Measurements from ENCODE around the gene OOSP4A. TPM values are rescaled to one million over a fixed set of nuclear protein-coding genes. Genes with fewer than 3 reads are reported as not detected.

Gene OOSP4A
- total and polyA plus RNA-seq, 2 of the 4 experiments (the other 2 are of a cell fraction), result not detected

DNA sequence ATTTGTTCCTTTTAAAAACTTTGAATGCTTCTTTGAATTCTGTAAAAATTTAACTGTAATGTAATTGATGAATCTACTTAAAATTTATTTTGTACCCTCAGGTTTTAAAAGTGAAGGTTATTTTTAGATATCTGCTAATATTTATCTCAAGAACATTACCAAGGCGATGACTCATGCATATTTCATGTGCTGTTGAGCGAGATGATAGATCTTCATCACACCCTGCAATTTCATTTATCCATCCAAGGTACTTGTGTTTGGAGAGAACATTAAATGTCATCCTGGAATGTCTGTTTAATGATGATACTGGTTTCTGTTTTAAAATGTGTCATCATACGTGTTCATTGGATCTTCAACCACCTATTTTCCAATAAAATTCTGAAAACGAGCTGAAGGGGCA lies 6.7 kb upstream of the OOSP4A start:
- Histone ChIP-seq H4K91ac (ENCODE audit: insufficient read depth, low read depth, low read length) (no peak overlapping the region), H3K27me3 (ENCODE audit: control insufficient read depth, insufficient read depth, low read length) (no peaks in the 10 kb centered on the region), H3K9me1 (ENCODE audit: insufficient read depth, low read length) (no peaks in the 10 kb centered on the region), H4K8ac (ENCODE audit: low read depth in 2 of 2, low read length in 2 of 2) (no peak overlapping the region), H2BK15ac (ENCODE audit: low read depth, low read length) (no peak overlapping the region), H2BK20ac (ENCODE audit: low read depth, low read length) (no peak overlapping the region), H2BK120ac (ENCODE audit: low read depth, low read length) (no peak overlapping the region), H3K9ac (ENCODE audit: low read depth, low read length) (no peak overlapping the region), H2AFZ (replicated peaks; ENCODE audit: low read length, poor library complexity) (no peak overlapping the region), H3K14ac (replicated peaks; ENCODE audit: low read depth, low read length) (no peak overlapping the region), H3K36me3 (ENCODE audit: control insufficient read depth, insufficient read depth, low read length) (no peaks in the 10 kb centered on the region), H2AK5ac (ENCODE audit: low read depth, low read length) (no peak overlapping the region), H3K4me2 (ENCODE audit: low read depth, low read length) (no peak overlapping the region), H3K79me1 (ENCODE audit: low read depth in 1 of 2, low read length in 2 of 2) (no peaks in the 10 kb centered on the region), H2AK9ac (replicated peaks; ENCODE audit: low read depth, low read length, poor library complexity) (no peak overlapping the region), H4K5ac (ENCODE audit: low read depth, low read length) (no peak overlapping the region), H2BK5ac (ENCODE audit: low read depth, low read length, poor library complexity, severe bottlenecking) (no peak overlapping the region), H3K4me1 (ENCODE audit: control insufficient read depth, insufficient read depth, low read length) (no peaks in the 10 kb centered on the region), H3K27ac (ENCODE audit: insufficient read depth, low read length) (no peak overlapping the region), H4K20me1 (ENCODE audit: insufficient read depth, low read length) (no peaks in the 10 kb centered on the region), H3K23ac (ENCODE audit: low read depth, low read length) (no peak overlapping the region), H3K9me3 (ENCODE audit: control insufficient read depth, insufficient read depth, low read length) (no peaks in the 10 kb centered on the region), H3K18ac (ENCODE audit: low read depth, low read length) (no peak overlapping the region), H3K4me3 (ENCODE audit: insufficient read depth, low read depth, low read length) (no peak overlapping the region), H3K4ac (ENCODE audit: low read depth, low read length) (no peak overlapping the region), H3K56ac (ENCODE audit: extremely low read depth, insufficient read depth, low read length) (no peak overlapping the region)
- WGBS, 2 experiments (ENCODE audit: extremely low coverage in 2 of 2, insufficient read length in 1 of 2), result no CpG with 5 or more reads among the region's 4 CpGs
- DNase-seq, result no peak
- intact Hi-C loops (cut with micrococcal nuclease) (no loop called here), dilution Hi-C loops (cut with HindIII; ENCODE audit: low sequenced_read_pairs, unreplicated experiment) (no loop called here), in situ Hi-C loops (cut with MboI; ENCODE audit: low sequenced_read_pairs) (no loop called here)
- ATAC-seq (ENCODE audit: low read depth), result no peak
- TF ChIP-seq SMC3 (IDR thresholded peaks at IDR 0.05; ENCODE audit: low read depth, low read length) (no peak), CEBPB (IDR thresholded peaks at IDR 0.05; ENCODE audit: low read depth, low read length) (no peak), MAZ (IDR thresholded peaks at IDR 0.05; ENCODE audit: borderline replicate concordance, low read depth, low read length) (no peak), MAFK (IDR thresholded peaks at IDR 0.05; ENCODE audit: low read depth, low read length) (no peak), CHD1 (IDR thresholded peaks at IDR 0.05; ENCODE audit: low read depth, low read length) (no peak), MXI1 (IDR thresholded peaks at IDR 0.05; ENCODE audit: borderline replicate concordance, low read depth, low read length) (no peak), NFE2L2 (IDR thresholded peaks at IDR 0.05; ENCODE audit: low read depth, low read length) (no peak), BHLHE40 (IDR thresholded peaks at IDR 0.05; ENCODE audit: low read depth, low read length) (no peak), POLR2A (IDR thresholded peaks at IDR 0.05; ENCODE audit: low read depth, low read length) (no peak), RFX5 (IDR thresholded peaks at IDR 0.05; ENCODE audit: low read depth, low read length) (no peak), FOS (IDR thresholded peaks at IDR 0.05; ENCODE audit: low read depth, low read length) (no peak), RAD21 (IDR thresholded peaks at IDR 0.05; ENCODE audit: low read length) (no peak), RCOR1 (IDR thresholded peaks at IDR 0.05; ENCODE audit: insufficient replicate concordance, low read length) (no peak)
- TF ChIP-seq, protein P1, sequence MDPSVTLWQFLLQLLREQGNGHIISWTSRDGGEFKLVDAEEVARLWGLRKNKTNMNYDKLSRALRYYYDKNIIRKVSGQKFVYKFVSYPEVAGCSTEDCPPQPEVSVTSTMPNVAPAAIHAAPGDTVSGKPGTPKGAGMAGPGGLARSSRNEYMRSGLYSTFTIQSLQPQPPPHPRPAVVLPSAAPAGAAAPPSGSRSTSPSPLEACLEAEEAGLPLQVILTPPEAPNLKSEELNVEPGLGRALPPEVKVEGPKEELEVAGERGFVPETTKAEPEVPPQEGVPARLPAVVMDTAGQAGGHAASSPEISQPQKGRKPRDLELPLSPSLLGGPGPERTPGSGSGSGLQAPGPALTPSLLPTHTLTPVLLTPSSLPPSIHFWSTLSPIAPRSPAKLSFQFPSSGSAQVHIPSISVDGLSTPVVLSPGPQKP (IDR thresholded peaks at IDR 0.05; ENCODE audit: borderline replicate concordance, low read depth, low read length), result no peak
- TF ChIP-seq, protein P2, sequence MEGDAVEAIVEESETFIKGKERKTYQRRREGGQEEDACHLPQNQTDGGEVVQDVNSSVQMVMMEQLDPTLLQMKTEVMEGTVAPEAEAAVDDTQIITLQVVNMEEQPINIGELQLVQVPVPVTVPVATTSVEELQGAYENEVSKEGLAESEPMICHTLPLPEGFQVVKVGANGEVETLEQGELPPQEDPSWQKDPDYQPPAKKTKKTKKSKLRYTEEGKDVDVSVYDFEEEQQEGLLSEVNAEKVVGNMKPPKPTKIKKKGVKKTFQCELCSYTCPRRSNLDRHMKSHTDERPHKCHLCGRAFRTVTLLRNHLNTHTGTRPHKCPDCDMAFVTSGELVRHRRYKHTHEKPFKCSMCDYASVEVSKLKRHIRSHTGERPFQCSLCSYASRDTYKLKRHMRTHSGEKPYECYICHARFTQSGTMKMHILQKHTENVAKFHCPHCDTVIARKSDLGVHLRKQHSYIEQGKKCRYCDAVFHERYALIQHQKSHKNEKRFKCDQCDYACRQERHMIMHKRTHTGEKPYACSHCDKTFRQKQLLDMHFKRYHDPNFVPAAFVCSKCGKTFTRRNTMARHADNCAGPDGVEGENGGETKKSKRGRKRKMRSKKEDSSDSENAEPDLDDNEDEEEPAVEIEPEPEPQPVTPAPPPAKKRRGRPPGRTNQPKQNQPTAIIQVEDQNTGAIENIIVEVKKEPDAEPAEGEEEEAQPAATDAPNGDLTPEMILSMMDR (conservative IDR thresholded peaks at IDR 0.05; ENCODE audit: low read depth, low read length), result no peak
- TF ChIP-seq, protein P3, sequence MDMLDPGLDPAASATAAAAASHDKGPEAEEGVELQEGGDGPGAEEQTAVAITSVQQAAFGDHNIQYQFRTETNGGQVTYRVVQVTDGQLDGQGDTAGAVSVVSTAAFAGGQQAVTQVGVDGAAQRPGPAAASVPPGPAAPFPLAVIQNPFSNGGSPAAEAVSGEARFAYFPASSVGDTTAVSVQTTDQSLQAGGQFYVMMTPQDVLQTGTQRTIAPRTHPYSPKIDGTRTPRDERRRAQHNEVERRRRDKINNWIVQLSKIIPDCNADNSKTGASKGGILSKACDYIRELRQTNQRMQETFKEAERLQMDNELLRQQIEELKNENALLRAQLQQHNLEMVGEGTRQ (IDR thresholded peaks at IDR 0.05; ENCODE audit: low read depth, low read length), result no peak
- BruUV-seq (replicated peaks), result no TSS peak
- ChIA-PET POLR2A (ENCODE audit: unreplicated experiment) (no interaction called here), CTCF (no interaction called here)

Measured in IMR-90 (cell line).